Lower leg skin (tissue), 4 donors: ENCODE results near the gene CFH. TPM values are rescaled to one million over a fixed set of nuclear protein-coding genes. Genes with fewer than 3 reads are reported as not detected.
A peak's percentile ranks its signal among the peaks of the same experiment; 100 is the strongest.

Experiments
- DNase-seq, 2 donors: peaks; one replicate each; pipeline ENCODE4 v3.0.0-alpha.2; 2019; ENCODE audit warnings: low spot score in 2 of 2
- H3K4me3 ChIP-seq: fragments of 200-600 bp; sonication (generic); 2 replicates; pipeline ENCODE4 v1.5.1; 2017; ENCODE audit warnings: mild to moderate bottlenecking, low read depth; ENCODE audit not compliant: poor library complexity, severe bottlenecking
- POLR2A ChIP-seq, 2 donors: fragments of 450-650 bp; IDR thresholded peaks; one replicate each; pipeline ENCODE4 v1.6.1; 2016 to 2017; ENCODE audit warnings: antibody characterized with exemption in 2 of 2, mild to moderate bottlenecking in 1 of 2, moderate library complexity in 1 of 2
- WGBS, 2 donors: methylation state at CpG; one replicate each; pipeline ENCODE4 v1.1.5; 2018; 5-methylcytosine and 5-hydroxymethylcytosine counted together
- intact Hi-C: fragments of 100-400 bp; cut with DNase I; formaldehyde crosslinking; loops from one replicate; pipeline ENCODE4 v1.15.0; 2023; ENCODE audit warnings: low total_unique reads
- total RNA-seq, 4 donors: library from RNA; depleted of rRNA; stranded (reverse); fragments of >200 nt; gene quantifications; one replicate each; pipeline ENCODE4 v1.1.0, GENCODE V29; 2016
- TF ChIP-seq, protein P1 (sequence below), 3 donors: fragments of 450-650 bp; IDR thresholded peaks; one replicate each; pipeline ENCODE4 v1.5.1; 2016; ENCODE audit warnings: antibody characterized with exemption in 3 of 3, mild to moderate bottlenecking in 3 of 3, moderate library complexity in 2 of 3

The CFH gene
- 100 to 1,000 TPM in 1 of 4 donors, 10 to 100 TPM in 3; 40.8 to 115 (median 56.6) TPM for total RNA-seq

DNA sequence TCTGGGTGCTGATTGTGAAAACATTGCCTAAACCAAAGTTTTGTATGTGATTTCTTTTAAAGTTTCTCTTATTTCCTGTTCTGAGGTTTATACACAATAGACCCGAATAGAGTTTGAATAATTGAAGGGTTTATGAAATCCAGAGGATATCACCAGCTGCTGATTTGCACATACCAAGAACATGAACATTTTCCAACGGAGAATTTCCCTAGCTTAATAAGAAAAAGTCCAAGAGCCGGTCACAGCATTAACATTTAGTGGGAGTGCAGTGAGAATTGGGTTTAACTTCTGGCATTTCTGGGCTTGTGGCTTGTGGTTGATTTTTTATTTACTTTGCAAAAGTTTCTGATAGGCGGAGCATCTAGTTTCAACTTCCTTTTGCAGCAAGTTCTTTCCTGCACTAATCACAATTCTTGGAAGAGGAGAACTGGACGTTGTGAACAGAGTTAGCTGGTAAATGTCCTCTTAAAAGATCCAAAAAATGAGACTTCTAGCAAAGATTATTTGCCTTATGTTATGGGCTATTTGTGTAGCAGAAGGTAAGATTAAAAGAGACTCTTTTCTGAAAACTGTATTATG, at the start of gene CFH:
CFH (plus strand) TSS at position 407 of the 579 bp plus-strand sequence; CDS start at position 482, 75 bp downstream.
- 11 to 17% methylated on average over 5 of the region's 5 CpGs for WGBS, 2 donors
- H3K4me3 ChIP-seq = no peak within 1 kb of the TSS
- TF ChIP-seq, protein P1, sequence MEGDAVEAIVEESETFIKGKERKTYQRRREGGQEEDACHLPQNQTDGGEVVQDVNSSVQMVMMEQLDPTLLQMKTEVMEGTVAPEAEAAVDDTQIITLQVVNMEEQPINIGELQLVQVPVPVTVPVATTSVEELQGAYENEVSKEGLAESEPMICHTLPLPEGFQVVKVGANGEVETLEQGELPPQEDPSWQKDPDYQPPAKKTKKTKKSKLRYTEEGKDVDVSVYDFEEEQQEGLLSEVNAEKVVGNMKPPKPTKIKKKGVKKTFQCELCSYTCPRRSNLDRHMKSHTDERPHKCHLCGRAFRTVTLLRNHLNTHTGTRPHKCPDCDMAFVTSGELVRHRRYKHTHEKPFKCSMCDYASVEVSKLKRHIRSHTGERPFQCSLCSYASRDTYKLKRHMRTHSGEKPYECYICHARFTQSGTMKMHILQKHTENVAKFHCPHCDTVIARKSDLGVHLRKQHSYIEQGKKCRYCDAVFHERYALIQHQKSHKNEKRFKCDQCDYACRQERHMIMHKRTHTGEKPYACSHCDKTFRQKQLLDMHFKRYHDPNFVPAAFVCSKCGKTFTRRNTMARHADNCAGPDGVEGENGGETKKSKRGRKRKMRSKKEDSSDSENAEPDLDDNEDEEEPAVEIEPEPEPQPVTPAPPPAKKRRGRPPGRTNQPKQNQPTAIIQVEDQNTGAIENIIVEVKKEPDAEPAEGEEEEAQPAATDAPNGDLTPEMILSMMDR (IDR thresholded peaks at IDR 0.05) = no peak
- no peak for TF ChIP-seq POLR2A (IDR thresholded peaks at IDR 0.05)
- no peak for DNase-seq
- intact Hi-C loops = loop anchor here (10.0 kb wide), 1 partner anchor 507 kb away; no protein-coding TSS in a partner anchor

DNA sequence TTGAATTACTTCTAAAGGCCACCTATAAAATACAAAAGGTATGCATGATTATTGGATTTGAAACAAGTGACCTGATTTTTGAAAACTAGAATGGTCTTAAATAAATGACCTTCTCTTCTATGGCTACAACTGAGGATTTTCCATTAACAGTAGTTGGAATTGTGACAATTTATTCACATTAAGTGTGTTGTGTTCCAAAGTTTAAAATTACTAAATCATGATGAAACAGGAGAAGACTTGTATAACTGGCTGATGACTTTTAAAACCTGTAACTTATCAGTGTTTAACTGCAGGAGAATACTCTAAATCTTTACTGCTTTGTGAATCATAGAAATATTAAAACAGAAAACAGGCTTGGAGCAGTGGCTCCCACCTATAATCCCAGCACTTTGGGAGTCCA, 48.2 kb upstream of the CFH start:
- TF ChIP-seq, protein P1 (IDR thresholded peaks at IDR 0.05) = no peak
- no peak for TF ChIP-seq POLR2A (IDR thresholded peaks at IDR 0.05)
- intact Hi-C loops = no loop called here
- H3K4me3 ChIP-seq = no peak overlapping the region
- DNase-seq = no peak

DNA sequence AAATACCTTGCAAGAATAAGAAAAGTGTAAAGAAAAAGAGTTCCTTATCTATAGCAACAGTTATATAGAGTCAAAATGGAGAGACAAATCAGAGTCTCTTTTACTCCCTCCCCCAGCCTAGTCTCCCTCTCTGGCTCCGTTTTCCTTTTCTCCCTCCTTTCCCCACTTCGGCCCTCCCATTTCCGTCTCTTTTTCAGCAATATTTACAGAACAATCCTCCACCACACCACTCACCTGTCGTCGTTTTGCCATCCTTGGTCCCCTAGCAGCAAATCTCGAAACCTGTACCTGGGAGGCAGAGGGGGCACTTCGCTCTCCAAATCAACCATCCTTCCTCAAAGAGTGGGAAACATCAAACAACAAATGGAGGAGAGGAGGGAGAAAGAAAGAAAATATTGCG, 43.9 kb upstream of the CFH start:
- intact Hi-C loops = no loop called here
- no peak for TF ChIP-seq POLR2A (IDR thresholded peaks at IDR 0.05)
- TF ChIP-seq, protein P1 (IDR thresholded peaks at IDR 0.05) = no peak
- DNase-seq = no peak
- peak overlapping the region; percentile 41 for H3K4me3 ChIP-seq
- WGBS, 2 donors = 0 to 2% methylated on average over 8 of the region's 8 CpGs

DNA sequence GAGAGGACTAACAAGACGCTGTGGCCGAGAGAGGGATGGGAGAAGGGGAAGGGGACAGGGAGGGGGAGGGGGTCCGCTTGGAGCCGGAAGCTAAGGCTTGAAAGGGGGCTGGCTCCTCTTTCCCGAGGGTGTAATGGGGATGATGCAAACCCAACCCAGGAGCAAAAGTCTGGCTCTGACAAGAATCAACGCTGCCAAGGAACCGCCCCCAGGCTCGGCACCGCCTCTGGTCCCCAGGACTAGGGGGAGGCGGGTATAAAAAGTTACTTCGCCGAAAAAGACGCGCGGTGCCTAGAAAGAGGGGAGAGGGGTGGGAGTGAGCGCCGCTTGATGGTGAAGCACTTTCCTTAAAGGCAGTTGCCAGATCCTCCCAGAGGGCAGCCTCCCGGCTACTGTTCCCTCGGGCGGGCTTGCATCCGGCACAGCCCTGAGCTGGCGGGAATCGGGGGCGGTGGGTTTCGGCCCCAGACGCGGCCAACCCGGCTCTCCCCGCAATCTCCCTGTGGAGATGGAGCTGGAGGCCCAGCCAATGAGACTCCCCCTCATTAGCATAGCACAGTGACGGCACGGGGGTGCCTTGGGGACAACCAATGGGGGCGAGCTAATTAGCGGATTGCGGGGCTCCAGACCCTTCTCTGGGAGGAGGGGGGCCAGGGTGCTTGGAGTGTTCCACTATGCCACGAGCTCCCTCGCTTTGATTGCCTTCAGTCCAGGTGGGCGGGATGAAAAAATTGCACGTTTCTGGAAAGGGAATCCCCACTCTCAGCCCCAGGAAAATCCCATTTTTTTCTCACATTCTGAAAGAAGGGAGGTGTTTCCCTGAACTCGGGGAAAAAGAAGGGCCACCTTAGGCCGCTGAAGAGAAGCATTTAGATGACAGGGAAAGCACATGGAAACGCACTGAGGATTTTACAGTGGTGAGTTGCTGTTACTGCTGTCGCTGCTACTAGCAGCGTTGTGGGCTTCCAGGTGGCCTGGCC, 43.2 kb upstream of the CFH start, which contains the start of gene KCNT2:
KCNT2 (minus strand) TSS at position 51 of the 980 bp plus-strand sequence. CDS start 131 bp downstream, outside the sequence.
- no peak for TF ChIP-seq POLR2A (IDR thresholded peaks at IDR 0.05)
- TF ChIP-seq, protein P1 (IDR thresholded peaks at IDR 0.05) = no peak
- H3K4me3 ChIP-seq = peak within 1 kb of the TSS; percentile 41
- WGBS, 2 donors = 3 to 4% methylated on average over 36 to 40 of the region's 43 CpGs
- peak; percentile 37 to 91 for DNase-seq
- intact Hi-C loops = no loop called here

DNA sequence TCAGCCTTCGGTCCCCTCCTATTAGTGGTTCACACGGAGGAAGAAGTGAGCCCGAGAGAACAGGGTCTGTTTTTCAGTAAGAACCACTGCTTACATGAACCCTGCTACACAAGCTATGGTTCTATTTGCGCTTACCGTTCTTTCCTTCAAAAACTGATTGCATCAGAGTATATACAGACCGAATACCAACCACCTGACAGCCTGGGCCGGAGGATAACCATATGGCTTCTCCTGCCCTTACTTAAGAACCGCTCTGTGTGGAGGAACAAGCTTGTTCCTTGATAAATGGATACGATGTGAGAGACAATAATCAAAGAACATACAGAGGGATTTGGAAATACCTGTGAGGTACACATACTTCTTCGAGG, 42.5 kb upstream of the CFH start:
- no peak overlapping the region for H3K4me3 ChIP-seq
- intact Hi-C loops = no loop called here
- WGBS, 2 donors = 45 to 48% methylated on average over 10 of the region's 10 CpGs
- TF ChIP-seq, protein P1 (IDR thresholded peaks at IDR 0.05) = no peak
- TF ChIP-seq POLR2A (IDR thresholded peaks at IDR 0.05) = no peak
- no peak for DNase-seq
